Effector memory CD4-positive, alpha-beta T cell (primary cell): Measurements from ENCODE around the gene ROBO1.

ENCODE experiments used
- DNase-seq, 3 donors: peaks; one replicate each; pipeline ENCODE4 v3.0.0-alpha.2; 2020
- H3K27ac ChIP-seq: 2 replicates; pipeline ENCODE4 v1.7.0; 2013; ENCODE audit warnings: mild to moderate bottlenecking, low read length, moderate library complexity; ENCODE audit not compliant: insufficient read depth, poor library complexity, severe bottlenecking
- H3K27me3 ChIP-seq: replicated peaks from 2 replicates; pipeline ENCODE4 v1.7.0; 2013; ENCODE audit warnings: mild to moderate bottlenecking, low read length; ENCODE audit not compliant: insufficient read depth, control insufficient read depth, poor library complexity, severe bottlenecking
- H3K36me3 ChIP-seq: 2 replicates; pipeline ENCODE4 v1.7.0; 2013; ENCODE audit warnings: mild to moderate bottlenecking, low read length, moderate library complexity; ENCODE audit not compliant: control insufficient read depth, insufficient read depth
- H3K4me1 ChIP-seq: 2 replicates; pipeline ENCODE4 v1.7.0; 2013; ENCODE audit warnings: low read length, mild to moderate bottlenecking; ENCODE audit not compliant: control insufficient read depth, insufficient read depth, poor library complexity, severe bottlenecking
- H3K4me3 ChIP-seq: 2 replicates; pipeline ENCODE4 v1.7.0; 2013; ENCODE audit warnings: low read length, low read depth, mild to moderate bottlenecking; ENCODE audit not compliant: insufficient read depth, poor library complexity, severe bottlenecking
- H3K9me3 ChIP-seq: 2 replicates; pipeline ENCODE4 v1.7.0; 2013; ENCODE audit warnings: mild to moderate bottlenecking, low read length, moderate library complexity; ENCODE audit not compliant: control insufficient read depth

Gene ROBO1

DNA sequence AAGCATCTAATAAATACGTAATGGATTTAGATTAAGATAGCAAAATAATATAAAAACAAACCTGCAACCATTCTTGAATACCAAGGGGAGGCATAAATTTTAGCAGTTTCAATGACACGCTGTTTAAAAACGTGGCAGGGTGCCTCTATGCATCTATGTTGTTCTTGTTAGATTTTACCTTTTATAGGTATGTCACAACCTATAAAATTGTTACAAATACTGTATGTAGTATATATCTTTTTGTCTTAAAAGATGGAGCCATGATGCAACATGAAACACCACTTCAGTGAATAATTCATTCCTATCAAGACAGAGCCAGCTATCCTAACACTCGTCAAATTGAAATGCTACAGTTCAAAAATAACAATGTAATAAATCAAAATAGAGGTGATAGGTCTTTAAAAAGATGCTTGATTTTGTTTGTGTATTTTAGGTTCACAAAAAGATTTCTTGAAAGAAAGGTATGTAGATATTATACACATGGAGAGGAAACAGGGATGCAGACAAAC, 1059.2 kb downstream of the ROBO1 start:
- DNase-seq = no peak
- Histone ChIP-seq H3K4me1 (no peaks in the 10 kb centered on the region), H3K4me3 (no peak overlapping the region), H3K27me3 (no peaks in the 10 kb centered on the region), H3K27ac (no peak overlapping the region), H3K9me3 (no peaks in the 10 kb centered on the region), H3K36me3 (no peaks in the 10 kb centered on the region)

DNA sequence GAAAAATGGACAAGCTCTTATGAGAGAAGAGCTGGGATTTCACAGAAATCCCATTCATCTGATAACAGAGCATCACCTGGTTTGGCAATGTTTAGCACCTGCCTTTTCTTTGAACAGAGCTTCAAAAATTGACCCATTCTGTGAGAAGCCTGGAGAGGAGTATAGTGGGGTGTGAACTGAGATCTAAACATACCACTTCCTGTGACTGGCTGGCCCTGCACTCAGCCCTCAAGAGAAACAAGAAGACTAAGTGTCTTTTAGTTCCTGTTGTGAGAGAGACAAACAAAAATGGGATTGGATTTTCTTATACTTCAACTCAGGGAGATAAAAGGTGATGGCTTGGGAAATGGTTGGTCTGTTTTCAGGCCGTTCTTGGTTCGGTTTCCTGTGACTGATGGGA, 1060.2 kb downstream of the ROBO1 start:
- Histone ChIP-seq H3K9me3 (no peaks in the 10 kb centered on the region), H3K4me3 (no peak overlapping the region), H3K27me3 (no peaks in the 10 kb centered on the region), H3K4me1 (no peaks in the 10 kb centered on the region), H3K36me3 (no peaks in the 10 kb centered on the region), H3K27ac (no peak overlapping the region)
- no peak for DNase-seq

DNA sequence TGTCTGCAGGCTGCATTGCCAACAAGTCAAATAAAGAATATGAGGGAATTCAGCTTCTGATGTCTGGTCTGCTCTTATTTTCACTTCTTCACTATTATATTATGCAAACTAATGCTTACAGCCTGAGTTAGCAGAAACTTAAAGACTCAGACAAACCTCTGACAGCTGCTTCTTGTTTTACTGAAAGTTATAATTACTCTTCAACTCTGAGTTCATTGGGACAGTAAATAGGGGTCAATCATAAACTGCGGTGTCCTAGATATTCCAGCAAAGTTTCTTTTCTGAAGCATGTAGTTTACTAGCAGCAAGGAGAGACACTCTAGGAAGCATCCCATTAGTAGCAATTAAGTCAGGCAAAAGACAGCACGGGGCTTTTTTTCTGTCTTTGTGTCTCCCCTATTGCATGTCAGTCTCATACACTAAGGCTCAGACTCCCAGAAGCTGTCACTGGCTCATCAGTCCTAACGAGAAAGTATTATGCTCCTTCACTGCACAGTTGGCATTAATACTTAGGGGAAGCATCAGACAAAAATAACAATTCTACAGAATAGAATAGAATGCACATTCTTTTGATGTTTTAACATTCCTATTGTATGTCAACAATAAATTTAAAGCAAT, 1060.8 kb downstream of the ROBO1 start:
- no peaks in the 10 kb centered on the region for H3K4me1 ChIP-seq
- no peaks in the 10 kb centered on the region for H3K9me3 ChIP-seq
- H3K36me3 ChIP-seq = no peaks in the 10 kb centered on the region
- H3K4me3 ChIP-seq = no peak overlapping the region
- no peaks in the 10 kb centered on the region for H3K27me3 ChIP-seq
- H3K27ac ChIP-seq = no peak overlapping the region
- DNase-seq = no peak

DNA sequence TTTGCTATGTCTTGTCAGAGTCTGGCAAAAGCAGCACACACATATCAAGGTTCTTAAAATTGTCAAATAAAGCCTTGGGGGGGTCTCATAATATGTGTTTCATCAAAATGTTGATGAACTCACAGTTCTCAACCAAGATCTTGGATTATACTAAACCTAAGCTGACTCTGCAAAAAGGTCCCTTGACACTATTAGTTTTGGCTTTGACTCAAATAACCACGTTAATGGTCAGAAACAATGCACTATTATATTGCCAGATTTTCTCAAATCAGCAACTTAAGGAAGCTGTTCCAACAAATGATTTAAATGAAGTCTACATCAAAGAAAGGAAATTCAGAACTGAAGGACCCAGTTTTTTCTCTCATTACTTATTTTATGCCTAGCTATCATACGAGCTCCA, 1063.9 kb downstream of the ROBO1 start:
- Histone ChIP-seq H3K4me3 (no peak overlapping the region), H3K4me1 (no peaks in the 10 kb centered on the region), H3K27me3 (no peaks in the 10 kb centered on the region), H3K36me3 (no peaks in the 10 kb centered on the region), H3K27ac (no peak overlapping the region), H3K9me3 (no peaks in the 10 kb centered on the region)
- no peak for DNase-seq

DNA sequence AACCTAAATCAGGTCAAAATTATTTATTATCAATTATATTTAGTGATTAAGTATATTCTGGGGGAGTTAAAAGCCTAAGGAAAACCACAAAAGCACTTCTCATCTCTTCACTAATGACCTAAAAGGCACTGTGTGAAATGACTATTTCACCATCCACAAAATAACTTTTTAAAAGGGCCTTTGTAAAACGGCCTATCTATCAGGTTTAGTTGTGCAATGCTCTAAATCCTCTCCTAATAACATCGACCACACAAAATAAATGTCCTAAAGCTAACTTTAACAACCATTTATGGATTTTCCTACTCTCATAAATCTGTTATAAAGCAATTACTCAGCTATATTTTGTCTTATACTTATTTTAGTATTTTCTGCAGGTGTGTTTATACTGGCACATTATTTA, 1066.3 kb downstream of the ROBO1 start:
- H3K27ac ChIP-seq = no peak overlapping the region
- no peak for DNase-seq
- no peaks in the 10 kb centered on the region for H3K9me3 ChIP-seq
- no peaks in the 10 kb centered on the region for H3K4me1 ChIP-seq
- H3K36me3 ChIP-seq = no peaks in the 10 kb centered on the region
- no peak overlapping the region for H3K4me3 ChIP-seq
- no peaks in the 10 kb centered on the region for H3K27me3 ChIP-seq

DNA sequence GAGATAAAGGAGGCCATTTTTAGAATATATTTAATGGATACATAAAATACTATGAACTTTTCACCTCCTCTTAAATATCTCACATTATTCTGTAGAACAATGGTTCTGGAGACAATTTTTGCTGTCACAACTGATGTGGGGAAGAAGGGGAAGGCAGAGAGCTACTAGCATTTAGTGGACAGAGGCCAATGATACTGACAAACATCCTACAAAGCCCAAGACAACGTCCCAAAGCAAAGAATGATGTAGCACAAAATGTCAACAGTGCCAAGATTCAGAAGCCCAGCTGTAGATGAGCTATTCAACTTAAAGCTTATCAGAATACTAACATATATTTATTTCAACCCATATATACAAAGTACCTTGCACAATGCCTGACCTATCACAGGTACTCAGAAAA, 1069.4 kb downstream of the ROBO1 start:
- Histone ChIP-seq H3K27ac (no peak overlapping the region), H3K4me3 (no peak overlapping the region), H3K36me3 (no peaks in the 10 kb centered on the region), H3K27me3 (no peaks in the 10 kb centered on the region), H3K4me1 (no peaks in the 10 kb centered on the region), H3K9me3 (no peaks in the 10 kb centered on the region)
- DNase-seq = no peak

DNA sequence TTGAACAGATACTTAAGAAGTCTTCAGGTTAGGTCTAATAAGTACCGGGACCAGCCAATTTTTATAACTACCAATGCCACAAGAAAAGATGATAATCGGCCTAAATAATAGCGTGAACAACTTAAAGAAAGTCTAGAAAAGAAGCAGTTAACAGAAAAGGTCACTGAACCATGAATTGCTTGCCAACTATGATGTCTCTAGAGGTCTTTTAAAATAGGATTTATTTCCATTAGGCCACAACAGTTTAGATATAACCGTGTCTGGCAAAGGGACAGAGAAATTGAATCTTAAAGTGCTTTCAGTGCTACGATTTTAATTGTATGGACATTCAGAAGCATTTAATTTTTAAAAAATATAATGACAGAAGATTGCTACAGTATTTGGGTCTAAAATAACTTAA, 1070.4 kb downstream of the ROBO1 start:
- no peaks in the 10 kb centered on the region for H3K9me3 ChIP-seq
- no peak for DNase-seq
- no peak overlapping the region for H3K4me3 ChIP-seq
- no peaks in the 10 kb centered on the region for H3K27me3 ChIP-seq
- no peak overlapping the region for H3K27ac ChIP-seq
- H3K36me3 ChIP-seq = no peaks in the 10 kb centered on the region
- H3K4me1 ChIP-seq = no peaks in the 10 kb centered on the region

DNA sequence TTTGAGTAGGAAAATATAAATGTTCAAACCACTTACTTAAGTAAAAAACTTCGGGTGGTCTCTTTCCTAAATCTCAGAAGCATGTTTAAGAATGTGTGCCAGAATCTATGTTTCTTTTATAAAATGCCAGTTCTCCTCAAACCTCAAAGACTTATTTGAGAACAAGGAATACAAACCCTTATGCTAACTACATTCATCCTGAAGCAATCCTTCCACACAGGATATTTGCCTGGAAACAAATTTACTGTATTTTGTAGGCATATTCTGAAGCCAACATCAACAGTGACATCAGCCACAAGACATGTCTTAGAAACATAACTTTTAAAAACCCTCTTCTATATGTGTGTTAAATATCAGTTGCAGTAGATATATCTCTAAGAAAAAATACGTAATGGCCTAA, 1077.0 kb downstream of the ROBO1 start:
- no peaks in the 10 kb centered on the region for H3K27me3 ChIP-seq
- DNase-seq = no peak
- H3K4me3 ChIP-seq = no peak overlapping the region
- no peaks in the 10 kb centered on the region for H3K4me1 ChIP-seq
- H3K27ac ChIP-seq = no peak overlapping the region
- no peaks in the 10 kb centered on the region for H3K36me3 ChIP-seq
- no peaks in the 10 kb centered on the region for H3K9me3 ChIP-seq

DNA sequence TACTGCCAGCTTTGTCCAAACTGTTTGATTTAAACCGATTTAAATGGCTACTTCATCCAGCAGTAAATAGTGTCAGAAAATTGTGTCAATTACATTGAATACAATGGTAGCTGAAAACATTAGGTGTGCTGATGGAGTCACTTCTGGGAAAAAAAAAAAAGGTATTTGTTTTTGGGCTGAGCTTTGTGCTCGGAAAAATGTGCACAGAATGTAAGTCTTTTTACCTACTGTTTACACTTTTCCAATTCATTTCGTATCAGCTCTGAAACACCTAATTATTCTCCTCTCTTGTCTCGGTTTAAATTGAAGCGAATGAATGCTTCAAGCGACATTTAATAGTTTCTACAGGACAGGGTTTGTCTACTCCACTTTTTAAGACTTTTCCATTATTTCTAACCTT, 1078.4 kb downstream of the ROBO1 start:
- Histone ChIP-seq H3K27me3 (no peaks in the 10 kb centered on the region), H3K4me1 (no peaks in the 10 kb centered on the region), H3K4me3 (no peak overlapping the region), H3K27ac (no peak overlapping the region), H3K36me3 (no peaks in the 10 kb centered on the region), H3K9me3 (no peaks in the 10 kb centered on the region)
- DNase-seq = no peak

DNA sequence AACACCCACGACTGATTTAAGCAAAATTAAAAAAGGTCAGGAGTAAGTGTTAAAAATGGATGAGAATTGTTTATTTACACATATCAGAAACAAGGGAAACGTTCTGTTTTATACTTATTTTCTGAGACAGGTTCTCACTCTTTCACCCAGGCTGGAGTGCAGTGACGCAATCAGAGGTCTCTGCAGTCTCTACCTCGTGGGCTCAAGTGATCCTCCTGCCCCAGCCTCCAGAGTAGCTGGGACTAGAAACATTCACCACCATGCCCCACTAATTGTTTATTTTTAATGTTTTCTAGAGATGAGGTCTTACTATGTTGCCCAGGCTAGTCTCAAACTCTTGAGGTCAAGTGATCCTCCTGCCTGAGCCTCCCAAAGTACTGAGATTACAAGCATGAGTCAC, 1080.3 kb downstream of the ROBO1 start:
- no peak for DNase-seq
- Histone ChIP-seq H3K36me3 (no peaks in the 10 kb centered on the region), H3K27me3 (no peaks in the 10 kb centered on the region), H3K9me3 (no peaks in the 10 kb centered on the region), H3K4me1 (no peaks in the 10 kb centered on the region), H3K4me3 (no peak overlapping the region), H3K27ac (no peak overlapping the region)
